ENCODE measurements around the gene NCAPH2.

NCAPH2 gene

DNA sequence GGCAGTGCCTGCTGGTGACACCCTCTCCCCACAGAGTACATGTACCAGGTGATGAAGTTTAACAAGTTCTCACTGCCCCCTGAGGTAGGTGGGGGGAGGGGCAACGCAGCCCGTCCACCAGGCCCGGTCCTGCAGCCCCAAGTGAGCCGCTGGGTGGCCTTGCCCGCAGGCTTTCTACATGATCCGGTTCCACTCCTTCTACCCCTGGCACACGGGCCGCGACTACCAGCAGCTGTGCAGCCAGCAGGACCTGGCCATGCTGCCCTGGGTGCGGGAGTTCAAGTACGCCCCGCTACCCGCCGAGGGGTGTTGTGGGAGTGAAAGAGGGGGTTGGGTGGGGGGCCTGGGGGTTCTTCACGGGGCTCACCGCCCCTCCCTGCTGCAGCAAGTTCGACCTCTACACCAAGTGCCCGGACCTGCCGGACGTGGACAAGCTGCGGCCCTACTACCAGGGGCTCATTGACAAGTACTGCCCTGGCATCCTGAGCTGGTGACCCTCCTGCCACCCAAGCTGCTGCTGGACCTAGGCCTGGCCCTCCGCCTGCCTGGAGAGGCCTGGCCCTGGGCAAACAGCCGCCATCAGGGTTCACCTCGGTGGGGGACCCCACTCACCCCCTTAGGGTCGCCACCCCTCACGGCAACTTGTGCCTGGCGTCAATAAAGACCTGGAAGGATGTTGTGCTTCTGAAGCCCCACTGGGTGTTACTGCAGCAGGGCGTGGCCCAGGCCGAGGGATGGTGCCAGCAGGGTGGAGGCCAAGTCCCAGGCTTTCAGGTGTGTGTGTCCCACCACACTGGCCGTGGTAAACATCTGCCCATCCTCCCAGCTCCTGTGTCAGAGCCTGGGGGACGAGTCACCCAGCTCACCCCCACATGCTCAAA is 18.4 kb upstream of the NCAPH2 start:
- DNase-seq (ENCODE audit: low read depth in 2 of 2), result no peak

GRCh38 chr22:50490531-50491308 is 17.3 kb upstream of the NCAPH2 start:
- DNase-seq (ENCODE audit: low read depth in 2 of 2), result no peak

DNA sequence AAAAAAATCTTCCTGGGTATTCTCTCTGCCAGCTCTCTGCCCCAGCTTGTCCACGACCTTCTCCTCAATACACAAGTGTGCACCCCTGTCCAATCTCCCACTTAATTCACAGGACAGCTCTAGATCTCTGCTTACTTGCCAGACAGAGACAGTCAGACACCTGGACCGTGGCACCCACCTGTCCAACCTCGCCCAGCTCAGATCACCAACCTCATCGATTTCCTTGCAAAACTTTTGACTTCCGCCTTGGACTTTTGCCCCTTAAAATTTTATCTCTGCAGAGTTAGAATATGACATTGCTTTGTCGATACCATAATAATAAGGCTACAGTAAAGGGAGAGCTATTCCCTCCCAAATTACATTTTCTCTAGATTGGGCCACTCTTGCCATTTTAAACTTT is 10.9 kb upstream of the NCAPH2 start:
- DNase-seq (ENCODE audit: low read depth in 2 of 2), result no peak

DNA sequence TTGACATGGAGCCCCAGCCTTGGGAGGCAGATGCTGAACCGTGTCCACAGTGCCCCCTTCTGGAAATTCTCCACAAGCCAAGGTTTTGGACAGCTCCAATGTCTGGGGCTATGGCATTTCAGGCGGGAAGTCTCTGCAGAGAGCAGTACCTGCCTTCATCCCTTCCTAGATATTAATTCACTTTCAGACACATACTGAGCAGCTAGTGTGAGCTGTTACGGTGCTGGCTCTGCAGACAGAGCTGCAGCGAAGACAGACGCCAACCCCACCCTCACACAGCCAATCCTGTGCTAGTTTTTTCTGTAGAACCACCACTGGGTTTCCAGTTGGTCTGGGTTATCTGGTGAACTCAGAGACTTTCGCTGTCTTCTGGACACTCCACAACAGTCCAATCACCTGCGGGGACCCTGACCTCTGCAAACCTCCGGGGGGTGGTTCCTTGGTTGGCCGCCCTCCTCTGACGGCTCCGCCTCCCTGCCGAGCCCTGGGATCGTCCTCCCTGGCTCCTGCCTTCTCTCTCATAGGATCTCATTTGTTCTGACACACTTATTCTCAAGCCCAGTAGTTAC is 9.6 kb upstream of the NCAPH2 start:
- DNase-seq (ENCODE audit: low read depth in 2 of 2), result peak; percentile 18 to 19

- DNase-seq (ENCODE audit: low read depth in 2 of 2), result no peak
Observed at GRCh38 chr22:50500452-50500851, 7.6 kb upstream of the NCAPH2 start.

DNA sequence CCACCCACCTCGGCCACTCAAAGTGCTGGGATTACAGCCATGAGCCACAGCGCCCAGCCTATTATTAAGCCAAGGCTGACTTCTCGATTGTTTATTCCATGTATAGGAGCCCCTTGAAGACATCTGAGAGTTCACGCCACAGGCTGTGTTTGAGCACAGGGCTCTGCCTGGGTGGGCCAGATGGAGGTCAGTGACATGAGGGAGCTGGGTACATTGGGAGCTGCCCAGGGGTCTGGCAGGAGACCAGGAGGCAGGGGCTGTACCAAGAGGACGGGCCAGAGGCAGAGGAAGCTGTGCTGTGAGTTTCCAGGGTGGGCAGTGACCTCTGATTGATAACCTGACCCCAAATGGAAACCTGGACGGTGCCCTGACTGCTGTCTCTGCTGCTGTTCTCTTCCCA is 5.9 kb upstream of the NCAPH2 start:
- no peak for DNase-seq (ENCODE audit: low read depth in 2 of 2)

DNA sequence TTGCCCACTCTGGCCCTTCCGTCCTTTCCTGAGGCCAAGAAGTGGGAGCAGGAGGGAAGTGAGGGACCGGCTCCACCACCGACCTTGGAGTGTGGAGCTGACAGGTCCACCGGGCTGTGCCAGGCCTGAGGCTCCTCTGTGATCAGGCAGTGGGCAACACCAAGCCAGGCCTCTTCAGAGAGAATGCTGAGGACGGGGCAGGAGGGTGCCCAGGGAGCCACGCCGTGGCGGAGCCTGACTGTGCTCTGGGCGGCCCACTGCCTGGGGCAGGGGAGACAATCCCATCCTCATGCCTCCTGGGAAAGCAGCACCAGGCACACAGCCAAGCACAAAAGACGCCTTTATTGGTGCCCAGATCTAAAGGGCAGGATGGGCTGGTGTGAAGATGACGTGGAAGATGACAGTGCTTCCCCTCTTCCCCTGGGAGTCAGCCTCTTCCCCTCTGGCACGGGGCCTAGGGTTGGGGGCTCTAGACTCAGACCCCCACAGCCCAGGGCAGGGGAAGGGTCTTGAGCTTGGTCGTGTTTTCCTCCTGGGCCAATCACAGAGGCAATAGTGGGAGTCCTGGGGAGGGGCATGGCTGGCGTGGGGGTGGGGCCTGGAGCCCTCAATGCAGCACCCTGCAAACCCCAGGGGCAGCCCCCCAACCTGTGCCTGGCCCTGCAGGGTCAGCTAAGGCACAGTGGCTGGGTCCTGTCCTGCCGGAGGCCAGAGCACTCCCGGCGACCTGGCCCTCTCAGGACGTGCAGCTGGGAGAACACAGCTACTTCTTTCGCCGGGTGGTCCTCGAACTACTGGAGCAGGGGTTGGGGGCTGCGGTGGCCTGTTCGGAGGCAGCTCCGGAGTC is 5.2 kb upstream of the NCAPH2 start:
- no peak for DNase-seq (ENCODE audit: low read depth in 2 of 2)

DNA sequence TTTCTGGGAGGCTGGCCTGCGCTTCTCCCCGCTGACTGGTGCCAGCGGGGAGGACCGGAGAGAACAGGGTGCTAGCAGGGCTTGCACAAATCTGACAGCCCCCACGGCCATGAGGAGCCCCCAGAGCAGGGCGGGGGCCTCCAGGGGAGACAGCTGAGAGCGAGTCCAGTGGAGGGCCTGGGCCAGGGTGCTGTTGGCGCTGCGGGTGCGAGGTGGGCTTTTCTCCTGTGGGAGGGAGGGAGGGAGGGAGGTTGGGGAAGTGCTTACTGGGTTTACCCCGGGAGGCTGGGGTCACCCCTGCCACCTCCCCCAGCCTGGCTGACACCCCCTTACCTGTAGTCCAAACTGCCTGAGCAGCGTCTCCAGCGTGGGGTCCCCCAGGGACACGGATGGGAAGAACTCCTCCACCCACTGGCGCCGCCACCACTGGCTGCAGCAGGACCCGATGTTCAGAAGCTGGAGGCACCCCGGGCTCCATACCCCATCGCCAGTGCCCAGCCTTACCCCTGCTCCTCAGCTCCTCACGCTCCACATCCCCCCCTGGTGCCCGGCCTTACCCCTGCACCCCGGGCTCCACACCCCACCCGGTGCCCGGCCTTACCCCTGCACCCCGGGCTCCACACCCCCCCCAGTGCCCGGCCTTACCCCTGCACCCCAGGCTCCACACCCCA is 4.4 kb upstream of the NCAPH2 start:
- DNase-seq (ENCODE audit: low read depth in 2 of 2), result no peak

- no peak for DNase-seq (ENCODE audit: low read depth in 2 of 2)
Observed at GRCh38 chr22:50504369-50505211, 3.4 kb upstream of the NCAPH2 start.

DNA sequence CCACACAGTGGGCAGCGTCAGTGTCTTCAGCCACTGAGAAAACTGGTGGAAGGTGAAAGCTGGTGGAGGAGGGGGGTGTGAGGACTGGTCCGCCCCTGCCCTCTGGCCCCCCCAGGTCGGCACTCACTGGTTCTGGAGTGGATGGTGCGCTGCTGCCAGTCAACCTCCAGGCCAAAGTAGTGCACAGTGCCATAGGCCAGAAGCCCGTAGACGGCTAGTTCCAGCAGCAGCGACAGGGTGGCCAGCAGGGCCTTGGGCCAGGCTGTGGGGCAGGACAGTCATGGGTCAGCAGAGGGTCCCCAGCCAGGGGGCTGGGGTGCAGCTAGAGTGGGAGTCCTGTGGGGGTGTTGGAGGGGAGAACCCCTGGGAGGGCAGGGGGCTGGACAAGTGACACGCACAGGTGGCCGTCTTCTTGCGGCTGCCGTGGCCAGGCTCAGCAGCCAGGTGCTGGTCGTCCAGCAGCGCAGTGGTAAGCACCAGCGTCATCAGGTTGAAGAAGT is 2.7 kb upstream of the NCAPH2 start:
- DNase-seq (ENCODE audit: low read depth in 2 of 2), result no peak

DNA sequence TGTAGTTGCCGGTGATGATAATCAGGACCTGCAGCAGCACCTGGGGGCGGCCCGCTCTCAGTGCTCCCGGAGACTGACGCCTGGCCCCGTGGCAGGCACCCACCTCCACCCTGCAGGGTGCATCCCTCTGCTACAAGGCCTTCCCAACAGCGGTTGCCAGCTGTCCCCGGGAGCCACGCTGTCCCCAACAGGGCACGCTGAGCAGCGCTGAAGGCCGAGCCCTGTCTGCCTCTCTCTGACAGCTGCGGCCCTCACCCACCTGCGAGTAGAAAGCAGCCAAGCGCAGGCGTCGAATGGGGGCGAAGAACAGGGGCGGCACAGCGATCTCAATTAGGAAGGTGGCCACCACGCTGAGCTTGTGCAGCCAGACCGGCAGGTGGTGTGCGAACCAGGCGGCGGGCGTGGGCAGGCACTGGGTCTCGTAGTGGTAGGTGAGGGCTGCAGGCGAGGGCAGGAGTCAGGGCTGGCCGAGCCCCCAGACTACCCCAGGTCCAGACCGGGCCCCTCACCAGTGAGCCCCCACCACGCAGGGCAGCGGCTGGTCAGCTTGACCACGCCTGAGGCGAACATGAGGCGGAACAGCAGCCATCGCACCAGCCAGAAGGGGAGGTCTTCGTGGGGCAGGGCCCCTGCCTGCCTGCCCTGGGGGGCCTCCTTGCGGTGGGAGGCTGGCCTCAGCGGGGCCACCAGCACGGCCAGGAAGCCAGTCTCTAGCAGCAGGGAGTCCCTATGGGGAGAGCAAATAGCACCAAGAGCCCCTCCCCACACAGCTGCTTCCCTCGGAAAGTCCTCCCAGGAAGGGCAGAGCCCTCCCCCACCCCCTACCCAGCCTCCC is 2.0 kb upstream of the NCAPH2 start:
- DNase-seq (ENCODE audit: low read depth in 2 of 2), result no peak

DNA sequence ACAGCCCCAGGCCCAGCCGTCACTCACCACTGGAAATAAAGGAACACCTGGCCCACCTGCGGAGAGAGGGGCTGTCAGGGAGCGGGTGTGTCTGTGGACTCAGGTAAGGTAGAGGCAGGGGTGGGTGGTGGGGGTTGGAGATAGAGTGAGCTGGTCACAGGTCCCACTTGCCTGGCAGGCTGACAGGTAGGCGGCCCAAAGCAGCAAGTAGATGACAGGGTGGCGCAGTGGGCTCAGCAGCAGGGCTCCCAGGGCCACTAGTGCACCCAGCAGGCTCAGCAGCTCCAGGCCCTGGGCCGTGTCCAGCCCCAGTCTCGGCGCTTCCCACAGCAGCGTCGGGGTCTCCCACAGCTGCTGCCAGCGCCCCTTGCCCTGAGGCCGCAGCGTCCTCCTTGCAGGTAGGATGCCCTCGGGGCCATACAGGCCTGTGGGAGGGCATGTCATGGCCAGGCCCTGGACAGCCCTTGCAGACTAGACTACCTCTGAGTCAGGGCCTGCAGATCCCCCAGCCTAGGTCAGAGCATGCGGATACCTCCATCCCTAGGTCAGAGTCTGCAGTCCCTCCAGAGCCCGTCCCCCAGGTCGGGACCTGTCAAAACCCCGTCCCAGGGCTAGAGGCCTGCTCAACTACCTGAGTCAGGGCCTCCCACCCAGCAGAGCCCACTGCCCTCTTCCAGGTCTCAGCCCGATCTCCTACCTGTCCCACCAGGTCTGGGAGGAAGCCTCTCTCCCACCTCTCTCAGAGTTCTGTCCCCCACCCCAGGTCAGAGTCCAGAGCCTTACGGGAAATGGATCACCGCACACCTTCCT is 1.2 kb upstream of the NCAPH2 start:
- DNase-seq (ENCODE audit: low read depth in 2 of 2), result no peak

DNA sequence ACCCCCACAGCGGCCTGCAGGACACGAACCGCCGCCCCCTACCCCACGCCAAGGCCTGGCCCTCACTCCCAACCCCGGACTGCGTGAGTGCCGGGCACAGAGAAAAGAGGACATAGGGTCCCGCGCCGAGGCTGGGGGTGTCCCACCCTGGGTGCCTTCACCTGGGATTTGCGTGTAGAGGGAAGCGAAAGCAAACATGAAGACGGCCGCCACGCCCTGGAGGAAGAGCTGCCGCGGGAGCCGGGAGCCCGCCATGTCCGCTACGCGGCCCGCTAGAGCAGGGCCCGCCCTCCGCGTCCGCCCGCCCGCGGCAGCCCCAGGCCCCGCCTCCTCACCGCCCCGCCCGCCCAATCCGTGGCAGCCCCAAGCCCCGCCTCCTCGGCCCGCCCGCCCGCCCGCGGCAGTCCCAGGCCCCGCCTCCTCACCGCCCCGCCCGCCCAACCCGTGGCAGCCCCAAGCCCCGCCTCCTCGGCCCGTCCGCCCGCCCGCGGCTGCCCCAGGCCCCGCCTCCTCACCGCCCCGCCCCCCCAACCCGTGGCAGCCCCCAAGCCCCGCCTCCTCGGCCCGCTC is 518 bp upstream of the NCAPH2 start, which contains the start of gene LMF2:
Gene LMF2 (minus strand): TSS at position 282 of the 570 bp plus-strand sequence. CDS start 27 bp downstream, at position 255.
- no peak for DNase-seq (ENCODE audit: low read depth in 2 of 2)

DNA sequence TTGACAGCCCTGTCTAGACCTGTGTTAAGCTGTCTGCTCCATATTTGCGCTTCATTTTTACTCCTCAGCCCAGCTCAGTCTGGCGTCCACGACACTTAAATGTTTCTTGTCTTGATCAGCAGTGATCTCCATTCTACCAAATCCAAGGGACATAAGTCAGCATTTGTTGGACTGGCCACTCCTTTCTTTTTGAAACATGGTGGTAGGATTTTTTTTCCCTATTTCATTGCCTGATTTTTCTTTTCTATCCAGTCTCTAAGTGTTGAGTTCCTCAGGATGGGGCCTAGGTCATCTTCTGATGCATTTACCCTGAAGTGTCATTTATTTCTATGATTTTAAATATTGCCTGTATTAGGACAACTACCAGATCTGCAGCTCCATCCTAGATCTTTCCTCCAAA is 873 bp downstream of the NCAPH2 start:
- DNase-seq (ENCODE audit: low read depth in 2 of 2), result no peak

- DNase-seq (ENCODE audit: low read depth in 2 of 2), result no peak
Observed at GRCh38 chr22:50513175-50513574, 5.2 kb downstream of the NCAPH2 start.

- no peak for DNase-seq (ENCODE audit: low read depth in 2 of 2)
Observed at GRCh38 chr22:50516068-50516467, 8.0 kb downstream of the NCAPH2 start.

- no peak for DNase-seq (ENCODE audit: low read depth in 2 of 2)
Observed at GRCh38 chr22:50516891-50517290, 8.9 kb downstream of the NCAPH2 start.
